Caco-2 (cell line): Measurements from ENCODE around the gene TTC33. TPM values are rescaled to one million over a fixed set of nuclear protein-coding genes. Genes with fewer than 3 reads are reported as not detected.

Experiments
- BruUV-seq: library from RNA; stranded (reverse); fragments of 400-500 nt; replicated peaks from 2 replicates; lab custom pipeline; 2021; lab: Mats Ljungman, UMichigan
- CTCF ChIA-PET: fragments of 300-600 bp; sonication (Branson Sonifier 250); formaldehyde crosslinking; loops from one replicate; lab custom pipeline; 2022; ENCODE audit warnings: antibody characterized with exemption; lab: Charles Lee
- POLR2A ChIA-PET: fragments of 300-600 bp; sonication (Branson Sonifier 250); formaldehyde crosslinking; loops from one replicate; lab custom pipeline; 2022; ENCODE audit warnings: antibody characterized with exemption; lab: Charles Lee
- DNase-seq, 2 experiments: peaks; one replicate each; pipeline versions ENCODE4 v3.0.0 to v3.0.0-alpha.2; 2020 to 2022
- H3K27me3 ChIP-seq: replicated peaks from 2 replicates; pipeline ENCODE4 v1.6.0; 2011; ENCODE audit warnings: low read length; ENCODE audit not compliant: control insufficient read depth, insufficient read depth
- H3K36me3 ChIP-seq: 2 replicates; pipeline ENCODE4 v1.5.1; 2011; ENCODE audit warnings: low read length; ENCODE audit not compliant: control insufficient read depth, insufficient read depth
- H3K4me1 ChIP-seq: fragments of 250-450 bp; sonication (Bioruptor Pico); 2 replicates; pipeline ENCODE4 v1.5.1; 2020; ENCODE audit warnings: mild to moderate bottlenecking
- H3K4me3 ChIP-seq: 2 replicates; pipeline ENCODE4 v1.5.1; 2011; ENCODE audit warnings: low read depth, mild to moderate bottlenecking, control low read depth, low read length
- H3K9me3 ChIP-seq: fragments of 250-450 bp; sonication (Bioruptor Pico); 2 replicates; pipeline ENCODE4 v1.5.1; 2020; ENCODE audit warnings: mild to moderate bottlenecking, moderate library complexity
- H3K27ac Mint-ChIP-seq: one replicate; pipeline ENCODE4 v1.8.0; 2022; ENCODE audit warnings: mixed read lengths; ENCODE audit not compliant: unreplicated experiment
- H3K27me3 Mint-ChIP-seq: one replicate; pipeline ENCODE4 v1.8.0; 2022; ENCODE audit warnings: mixed read lengths; ENCODE audit not compliant: insufficient read depth, unreplicated experiment
- H3K36me3 Mint-ChIP-seq: one replicate; pipeline ENCODE4 v1.8.0; 2022; ENCODE audit warnings: mild to moderate bottlenecking, mixed read lengths; ENCODE audit not compliant: insufficient read depth, unreplicated experiment
- H3K4me1 Mint-ChIP-seq: one replicate; pipeline ENCODE4 v1.8.0; 2022; ENCODE audit warnings: low read depth, mixed read lengths; ENCODE audit not compliant: unreplicated experiment
- H3K4me3 Mint-ChIP-seq: one replicate; pipeline ENCODE4 v1.8.0; 2022; ENCODE audit warnings: mild to moderate bottlenecking, moderate library complexity, mixed read lengths; ENCODE audit not compliant: unreplicated experiment
- H3K9me3 Mint-ChIP-seq: one replicate; pipeline ENCODE4 v1.8.0; 2022; ENCODE audit warnings: mixed read lengths; ENCODE audit not compliant: unreplicated experiment
- CTCF ChIP-seq, 2 experiments: fragments of 200-600 bp in 1 of 2; IDR thresholded peaks; 1 replicate in 1 of 2; 2 replicates in 1 of 2; pipeline versions ENCODE4 v1.5.1 to v1.8.0; 2011 to 2022; ENCODE audit warnings: antibody characterized with exemption in 1 of 2, control low read depth in 1 of 2, inconsistent platforms in 1 of 2, low read depth in 1 of 2, low read length in 1 of 2, mild to moderate bottlenecking in 1 of 2, moderate library complexity in 1 of 2; ENCODE audit not compliant: insufficient read depth in 1 of 2, severe bottlenecking in 1 of 2, unreplicated experiment in 1 of 2
- intact Hi-C: fragments of 100-400 bp; cut with micrococcal nuclease; formaldehyde crosslinking; loops from one replicate; pipeline ENCODE4 v1.10.0; 2022; ENCODE audit not compliant: unreplicated experiment
- total RNA-seq: library from RNA; stranded (reverse); gene quantifications from 2 replicates; pipeline ENCODE4 v1.2.3, GENCODE V29; 2022

The TTC33 gene
- total RNA-seq, 1 experiment from 2014 or later, result 8.6 TPM

- CTCF ChIA-PET, result no interaction called here
- Mint-ChIP-seq H3K9me3 (no peaks in the 10 kb centered on the region), H3K27ac (no peak overlapping the region), H3K4me1 (no peaks in the 10 kb centered on the region), H3K27me3 (peaks cover 8% of the 10 kb centered on the region), H3K4me3 (no peak overlapping the region), H3K36me3 (no peaks in the 10 kb centered on the region)
- DNase-seq, result no peak
- H3K27me3 ChIP-seq, result no peaks in the 10 kb centered on the region
- H3K9me3 ChIP-seq, result no peaks in the 10 kb centered on the region
- intact Hi-C loops, result no loop called here
- H3K4me3 ChIP-seq, result no peak overlapping the region
- H3K36me3 ChIP-seq, result no peaks in the 10 kb centered on the region
- no TSS peak for BruUV-seq
- TF ChIP-seq CTCF (IDR thresholded peaks at IDR 0.05; ENCODE audit: insufficient read depth in 1 of 2, low read depth in 1 of 2, low read length in 1 of 2, severe bottlenecking in 1 of 2, unreplicated experiment in 1 of 2), result no peak
- H3K4me1 ChIP-seq, result no peaks in the 10 kb centered on the region
- POLR2A ChIA-PET, result no interaction called here
Observed at GRCh38 chr5:40494631-40495236, 261.0 kb downstream of the TTC33 start.

GRCh38 chr5:40492056-40492455, 263.7 kb downstream of the TTC33 start:
- POLR2A ChIA-PET, result no interaction called here
- Histone ChIP-seq H3K4me3 (no peak overlapping the region), H3K27me3 (no peaks in the 10 kb centered on the region), H3K4me1 (no peaks in the 10 kb centered on the region), H3K36me3 (no peaks in the 10 kb centered on the region), H3K9me3 (no peaks in the 10 kb centered on the region)
- intact Hi-C loops, result no loop called here
- no peaks in the 10 kb centered on the region for H3K4me1 Mint-ChIP-seq
- H3K9me3 Mint-ChIP-seq, result no peaks in the 10 kb centered on the region
- DNase-seq, result no peak
- H3K27ac Mint-ChIP-seq, result no peak overlapping the region
- no peak for TF ChIP-seq CTCF (IDR thresholded peaks at IDR 0.05; ENCODE audit: insufficient read depth in 1 of 2, low read depth in 1 of 2, low read length in 1 of 2, severe bottlenecking in 1 of 2, unreplicated experiment in 1 of 2)
- CTCF ChIA-PET, result no interaction called here
- H3K4me3 Mint-ChIP-seq, result no peak overlapping the region
- H3K27me3 Mint-ChIP-seq, result peaks cover 11% of the 10 kb centered on the region
- no TSS peak for BruUV-seq
- no peaks in the 10 kb centered on the region for H3K36me3 Mint-ChIP-seq

DNA sequence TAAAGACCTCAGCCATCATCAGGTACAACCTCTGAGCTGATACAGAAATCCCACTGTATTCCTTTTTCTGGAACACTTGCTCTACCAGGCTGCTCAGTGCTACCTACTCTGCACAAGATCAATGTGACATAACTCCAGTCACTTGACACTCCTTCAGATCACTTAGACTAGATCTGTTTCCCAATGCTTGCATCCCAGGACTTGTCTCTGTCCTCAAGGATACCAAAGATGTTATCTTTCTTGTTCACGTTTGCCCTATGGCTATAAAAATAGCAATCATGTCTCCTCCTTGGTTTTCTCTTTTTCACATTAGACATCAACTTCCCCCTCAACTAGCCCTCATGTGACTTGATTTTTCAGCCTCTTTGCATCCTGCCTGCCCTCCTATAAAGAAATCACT, 264.1 kb downstream of the TTC33 start:
- Histone ChIP-seq H3K4me3 (no peak overlapping the region), H3K27me3 (no peaks in the 10 kb centered on the region), H3K36me3 (no peaks in the 10 kb centered on the region), H3K4me1 (no peaks in the 10 kb centered on the region), H3K9me3 (no peaks in the 10 kb centered on the region)
- BruUV-seq, result no TSS peak
- ChIA-PET CTCF (no interaction called here), POLR2A (no interaction called here)
- Mint-ChIP-seq H3K4me3 (no peak overlapping the region), H3K27me3 (peaks cover 11% of the 10 kb centered on the region), H3K4me1 (no peaks in the 10 kb centered on the region), H3K36me3 (no peaks in the 10 kb centered on the region), H3K27ac (no peak overlapping the region), H3K9me3 (no peaks in the 10 kb centered on the region)
- DNase-seq, result no peak
- TF ChIP-seq CTCF (IDR thresholded peaks at IDR 0.05; ENCODE audit: insufficient read depth in 1 of 2, low read depth in 1 of 2, low read length in 1 of 2, severe bottlenecking in 1 of 2, unreplicated experiment in 1 of 2), result no peak
- intact Hi-C loops, result no loop called here
